D721Med (cell line): ENCODE results near the gene AP1M2.

ENCODE experiments used
- DNase-seq: peaks from one replicate; pipeline ENCODE4 v3.0.0; 2011; ENCODE audit warnings: low spot score; ENCODE audit not compliant: insufficient read length
- FAIRE-seq: peaks from 2 replicates; lab custom pipeline; 2011; peaks lifted over from hg19 to GRCh38; lab: Jason Lieb, UNC
- TF ChIP-seq, protein P1 (sequence below): IDR thresholded peaks from 2 replicates; pipeline ENCODE4 v1.5.1; 2012; ENCODE audit warnings: mild to moderate bottlenecking, control low read depth; ENCODE audit not compliant: insufficient read depth; ENCODE audit errors: missing control alignments

AP1M2 gene

GRCh38 chr19:10625003-10625761 is 38.1 kb upstream of the AP1M2 start, which contains the start of gene SLC44A2:
Gene SLC44A2, plus strand, starts transcription at chr19:10625553. Its CDS starts 81 bp downstream, at chr19:10625634.
- no peak for DNase-seq
- TF ChIP-seq, protein P1, sequence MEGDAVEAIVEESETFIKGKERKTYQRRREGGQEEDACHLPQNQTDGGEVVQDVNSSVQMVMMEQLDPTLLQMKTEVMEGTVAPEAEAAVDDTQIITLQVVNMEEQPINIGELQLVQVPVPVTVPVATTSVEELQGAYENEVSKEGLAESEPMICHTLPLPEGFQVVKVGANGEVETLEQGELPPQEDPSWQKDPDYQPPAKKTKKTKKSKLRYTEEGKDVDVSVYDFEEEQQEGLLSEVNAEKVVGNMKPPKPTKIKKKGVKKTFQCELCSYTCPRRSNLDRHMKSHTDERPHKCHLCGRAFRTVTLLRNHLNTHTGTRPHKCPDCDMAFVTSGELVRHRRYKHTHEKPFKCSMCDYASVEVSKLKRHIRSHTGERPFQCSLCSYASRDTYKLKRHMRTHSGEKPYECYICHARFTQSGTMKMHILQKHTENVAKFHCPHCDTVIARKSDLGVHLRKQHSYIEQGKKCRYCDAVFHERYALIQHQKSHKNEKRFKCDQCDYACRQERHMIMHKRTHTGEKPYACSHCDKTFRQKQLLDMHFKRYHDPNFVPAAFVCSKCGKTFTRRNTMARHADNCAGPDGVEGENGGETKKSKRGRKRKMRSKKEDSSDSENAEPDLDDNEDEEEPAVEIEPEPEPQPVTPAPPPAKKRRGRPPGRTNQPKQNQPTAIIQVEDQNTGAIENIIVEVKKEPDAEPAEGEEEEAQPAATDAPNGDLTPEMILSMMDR, result no peak
- no peak for FAIRE-seq

DNA sequence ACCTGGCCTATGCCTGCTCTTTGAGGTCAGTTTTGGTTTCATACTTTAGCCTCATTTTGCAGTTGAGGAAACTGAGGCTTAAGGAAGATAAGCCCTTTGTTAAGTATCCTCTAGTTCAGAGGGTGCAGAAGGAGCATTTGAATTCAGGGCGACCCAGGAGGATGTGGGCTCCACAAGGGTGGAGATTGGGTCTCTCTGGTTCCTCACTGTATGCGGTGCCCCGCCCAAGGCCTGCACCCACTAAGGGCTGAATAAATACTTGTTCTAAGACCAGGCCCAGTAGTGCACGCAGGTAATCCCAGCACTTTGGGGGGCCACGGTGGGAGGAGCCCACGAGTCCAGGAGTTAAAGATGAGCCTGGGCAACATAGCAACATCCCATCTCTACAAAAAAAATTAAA is 37.5 kb upstream of the AP1M2 start:
- TF ChIP-seq, protein P1, result no peak
- no peak for DNase-seq
- no peak for FAIRE-seq

- FAIRE-seq (no peak), DNase-seq (no peak)
- TF ChIP-seq, protein P1, result no peak
These were observed 34.9 kb upstream of the AP1M2 start for GRCh38 chr19:10621966-10622365.

DNA sequence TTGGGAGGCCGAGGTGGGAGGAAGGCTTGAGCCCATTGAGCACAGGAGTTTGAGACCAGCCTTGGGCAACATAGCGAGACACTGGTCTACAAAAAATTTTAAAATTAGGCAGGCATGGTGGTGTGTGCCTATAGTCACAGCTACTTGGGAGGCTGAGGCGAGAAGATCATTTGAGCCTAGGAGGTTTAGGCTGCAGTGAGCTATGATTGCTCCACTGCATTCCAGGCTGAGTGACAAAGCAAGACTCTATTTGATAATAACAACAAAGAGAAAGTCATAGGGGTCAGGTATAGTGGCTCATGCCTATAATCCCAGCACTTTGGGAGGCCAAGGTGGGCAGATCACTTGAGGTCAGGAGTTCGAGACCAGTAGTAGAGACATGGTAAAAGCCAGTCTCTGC is 33.7 kb upstream of the AP1M2 start:
- TF ChIP-seq, protein P1, result no peak
- no peak for FAIRE-seq
- no peak for DNase-seq

DNA sequence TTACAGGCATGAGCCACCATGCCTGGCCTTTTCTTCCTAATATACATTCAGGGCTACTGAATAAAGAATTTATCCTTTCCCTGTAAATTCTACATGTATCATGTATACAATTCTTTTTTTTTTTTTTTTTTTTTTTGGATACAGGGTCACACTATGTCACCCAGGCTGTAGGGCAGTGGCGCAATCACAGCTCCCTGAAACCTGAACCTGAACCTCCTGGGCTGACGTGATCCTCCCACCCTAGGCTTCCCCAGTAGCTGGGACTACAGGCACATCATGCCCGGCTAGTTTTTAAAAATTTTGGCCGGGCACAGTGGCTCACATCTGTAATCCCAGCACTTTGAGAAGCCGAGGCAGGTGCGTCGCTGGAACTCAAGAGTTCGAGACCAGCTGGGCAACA is 31.7 kb upstream of the AP1M2 start:
- TF ChIP-seq, protein P1, result no peak
- DNase-seq (no peak), FAIRE-seq (no peak)

DNA sequence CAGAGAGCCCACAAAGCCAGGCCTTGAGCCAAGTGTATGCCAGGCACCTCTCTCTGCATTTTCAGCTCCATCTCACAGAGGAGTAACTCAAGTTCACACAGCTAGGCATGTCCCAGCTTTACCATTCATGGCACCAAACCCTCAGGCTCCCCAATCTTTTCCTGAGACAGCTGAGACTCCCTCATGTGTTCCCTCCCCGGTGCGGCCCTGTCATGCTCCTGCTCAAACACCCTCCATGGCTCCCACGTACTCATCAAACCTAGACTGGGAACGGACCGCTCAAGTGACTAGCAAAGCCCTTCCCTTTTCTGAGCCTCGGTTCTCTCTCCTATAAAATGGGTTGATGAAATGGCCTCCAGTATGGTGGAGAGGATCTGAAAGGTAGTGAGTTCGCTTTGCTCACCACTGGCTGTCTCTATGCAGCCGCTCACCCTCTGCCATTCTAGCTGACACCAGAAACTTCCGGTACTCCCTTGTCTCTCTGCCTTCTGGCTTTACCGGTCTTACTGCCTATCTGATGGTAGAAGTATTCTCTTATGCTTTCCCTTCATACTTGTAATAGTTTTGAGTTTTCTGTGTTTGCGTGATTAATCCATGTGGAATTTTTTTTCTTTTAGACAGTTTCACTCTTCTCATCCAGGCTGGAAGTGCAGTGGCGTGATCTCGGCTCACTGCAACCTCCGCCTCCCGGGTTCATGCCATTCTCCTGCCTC is 30.5 kb upstream of the AP1M2 start:
- no peak for FAIRE-seq

More for the DNA sequence above, 30.5 kb upstream of the AP1M2 start:
- no peak for DNase-seq
- TF ChIP-seq, protein P1, result no peak
